Measurements from ENCODE around the gene NCKAP5.

The NCKAP5 gene

DNA sequence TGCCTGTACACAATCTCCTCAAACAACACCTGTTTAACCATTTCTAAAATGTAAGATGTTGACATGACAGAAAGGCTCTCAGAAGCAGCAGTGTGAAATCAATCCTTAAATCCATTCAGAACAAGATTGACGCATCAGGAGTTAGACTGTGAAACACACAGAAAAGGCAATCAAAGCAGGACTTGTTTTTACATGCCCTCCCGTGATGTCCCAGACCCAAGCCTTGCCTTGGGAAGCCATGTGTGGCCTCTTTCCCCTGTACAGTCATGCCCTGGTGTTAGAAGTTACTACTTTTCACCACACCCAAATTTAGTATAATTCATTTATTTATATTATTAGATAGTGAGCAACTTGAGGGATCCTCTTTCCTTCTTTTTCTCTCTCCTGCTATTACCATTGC, 115.7 kb downstream of the NCKAP5 start:
- DNase-seq = no peak

DNA sequence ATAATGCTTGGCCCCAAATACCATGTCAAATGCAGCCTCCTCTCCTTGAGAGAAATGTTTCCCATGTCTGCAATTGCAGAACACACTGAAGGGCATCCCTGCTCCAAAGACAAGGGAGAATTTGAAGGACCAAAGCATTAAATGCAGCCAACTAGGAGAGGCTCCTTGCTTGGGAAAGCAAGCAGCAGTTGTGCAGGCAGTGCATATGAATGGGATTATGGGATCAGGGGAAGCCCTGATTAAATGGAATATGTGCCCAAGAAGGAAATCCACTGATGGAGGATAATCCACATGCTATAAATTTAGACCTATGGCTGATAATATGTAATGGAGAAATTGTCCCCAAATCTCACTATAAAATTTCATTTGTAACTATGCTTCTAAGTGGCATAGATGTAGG, 116.1 kb downstream of the NCKAP5 start:
- DNase-seq = no peak

DNA sequence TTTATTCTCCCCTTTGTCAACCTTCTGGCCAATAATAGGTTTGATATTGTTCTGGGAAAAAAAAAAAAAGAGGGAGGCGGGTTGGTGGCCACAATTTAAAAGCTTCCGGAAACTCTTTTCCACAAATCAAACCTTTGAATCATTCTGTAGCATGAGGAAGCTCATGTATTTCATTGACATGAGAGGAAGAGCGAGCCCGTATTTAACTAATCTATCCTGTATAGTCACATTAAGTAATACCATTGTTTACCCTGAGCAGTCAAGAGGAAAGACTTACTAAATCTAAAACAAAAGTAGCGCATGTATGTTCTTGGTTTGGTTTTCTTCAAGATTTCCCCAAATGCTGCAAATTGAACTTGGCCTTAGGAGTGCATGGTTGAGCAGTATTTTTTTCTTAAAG, 120.1 kb downstream of the NCKAP5 start:
- no peak for DNase-seq

DNA sequence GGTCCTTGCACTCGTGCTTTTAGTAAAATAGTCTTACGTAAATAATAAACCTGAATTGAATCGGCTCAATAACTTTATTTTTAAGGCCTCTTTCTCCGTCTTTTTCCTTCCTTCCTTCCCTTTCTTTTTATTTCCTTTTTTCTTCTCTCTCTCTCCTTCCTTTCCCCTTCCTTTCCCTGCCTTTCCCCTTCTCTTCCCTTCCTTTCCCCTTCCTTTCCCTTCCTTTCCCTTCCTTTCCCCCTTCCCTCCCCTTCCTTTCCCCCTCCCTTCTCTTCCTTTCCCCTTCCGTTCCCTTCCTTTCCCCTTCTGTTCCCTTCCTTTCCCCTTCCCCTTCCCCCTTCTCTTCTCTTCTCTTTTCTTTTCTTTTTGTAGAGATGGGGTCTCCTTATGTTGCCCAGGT, 121.0 kb downstream of the NCKAP5 start:
- DNase-seq = no peak

DNA sequence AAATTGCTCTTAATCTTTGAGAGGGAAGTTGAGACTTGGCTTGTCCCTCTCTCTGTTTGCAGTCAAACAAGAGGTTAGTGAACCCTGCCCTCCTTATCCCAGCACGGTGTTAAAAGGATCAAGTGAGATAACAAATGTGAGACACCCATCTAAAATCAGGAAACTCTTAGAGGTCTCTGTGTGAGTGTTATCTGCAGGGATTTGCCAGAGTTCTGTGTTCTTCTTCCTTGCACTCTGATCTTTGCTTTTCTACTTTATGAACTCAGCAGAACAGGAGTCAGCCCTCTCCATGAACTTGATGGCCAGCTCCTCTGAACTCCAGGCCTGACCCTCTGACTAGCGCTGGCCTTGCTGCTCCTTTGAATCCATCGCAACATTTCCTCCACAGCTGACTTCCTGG, 123.8 kb downstream of the NCKAP5 start:
- DNase-seq = no peak

DNA sequence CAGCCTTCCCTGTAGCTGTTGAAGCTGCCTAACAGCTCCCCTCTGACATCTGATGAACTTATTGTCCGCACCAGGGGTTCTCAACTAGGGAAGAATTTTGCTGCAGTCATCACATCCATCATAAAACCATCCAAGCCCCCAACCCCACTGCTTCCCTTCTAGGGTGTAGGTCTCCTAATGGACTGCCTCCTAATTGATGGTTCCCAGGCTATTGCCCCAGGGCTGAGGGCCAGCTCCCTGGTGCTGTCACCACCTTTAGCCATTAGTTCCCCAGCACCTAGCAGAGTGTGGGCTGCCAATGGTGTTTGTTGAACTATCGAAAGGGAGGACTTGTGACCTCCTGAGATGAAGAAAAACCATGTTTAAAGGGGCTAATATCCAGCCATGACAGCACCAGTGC, 125.9 kb downstream of the NCKAP5 start:
- no peak for DNase-seq

DNA sequence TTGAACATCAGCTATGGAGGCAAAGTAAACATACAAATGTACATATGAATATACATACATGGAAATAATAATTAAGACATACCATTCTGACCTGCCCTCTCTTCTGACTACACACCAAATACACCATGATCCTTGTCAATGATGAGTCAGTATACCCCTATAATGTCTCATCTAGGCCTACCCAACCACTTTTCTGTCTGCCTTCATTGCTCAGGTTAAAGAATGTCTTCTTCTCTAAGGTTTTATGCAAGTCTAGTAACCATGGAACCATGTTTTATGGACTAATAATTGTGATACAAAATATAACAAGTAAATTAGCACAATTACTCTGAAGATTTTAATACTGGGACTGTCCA, 128.7 kb downstream of the NCKAP5 start:
- no peak for DNase-seq

DNA sequence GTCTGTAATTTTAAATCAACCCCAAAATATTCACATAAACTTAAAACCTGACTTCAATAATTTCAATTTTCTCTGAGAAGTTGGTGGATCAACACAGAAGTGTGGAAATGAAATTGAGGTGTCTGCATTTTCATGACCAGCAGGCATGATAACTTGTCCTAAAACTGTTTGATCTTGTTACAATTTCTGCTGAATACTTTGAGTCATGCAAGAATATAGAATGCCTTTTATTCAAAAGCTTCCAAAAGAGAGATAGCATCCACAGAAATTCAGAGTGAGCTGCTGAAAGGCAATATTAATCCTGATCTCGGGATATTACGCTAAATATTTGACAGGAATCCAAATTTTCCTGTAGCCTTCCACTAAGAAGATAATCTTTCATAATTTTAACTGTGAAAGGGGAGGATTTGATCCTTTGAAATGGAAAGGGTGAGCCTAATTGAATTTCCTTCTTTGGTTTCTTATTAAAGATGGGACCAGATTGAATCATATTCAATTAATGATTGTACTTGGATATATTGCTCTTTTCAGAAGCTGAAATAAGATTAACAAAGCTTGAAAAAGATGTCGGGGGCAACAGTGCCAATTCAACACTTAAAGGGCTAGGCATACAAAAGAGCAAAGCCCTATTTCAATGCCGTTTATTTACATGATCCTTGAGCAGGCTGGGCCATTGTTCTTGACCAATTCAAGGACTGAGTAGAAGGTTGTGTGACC, 129.3 kb downstream of the NCKAP5 start:
- DNase-seq = no peak

DNA sequence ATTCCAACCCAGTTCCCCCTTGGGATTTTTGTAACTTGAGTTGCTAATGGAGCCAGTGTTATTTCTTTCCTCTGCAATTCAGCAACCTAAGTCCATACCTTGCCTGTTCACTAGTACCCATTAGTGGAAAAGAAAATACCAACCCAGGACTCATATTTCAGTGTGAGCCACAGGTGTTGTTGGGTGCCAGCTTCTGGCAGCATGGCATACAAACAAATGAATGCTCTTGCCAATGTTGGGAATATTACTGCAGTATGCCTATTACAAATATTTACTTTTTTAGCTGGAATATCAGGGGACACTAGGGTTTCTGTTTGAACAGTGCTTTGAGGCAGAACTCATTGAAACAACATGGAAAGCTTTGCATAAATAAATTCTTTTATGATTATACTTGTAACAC, 130.2 kb downstream of the NCKAP5 start:
- no peak for DNase-seq

DNA sequence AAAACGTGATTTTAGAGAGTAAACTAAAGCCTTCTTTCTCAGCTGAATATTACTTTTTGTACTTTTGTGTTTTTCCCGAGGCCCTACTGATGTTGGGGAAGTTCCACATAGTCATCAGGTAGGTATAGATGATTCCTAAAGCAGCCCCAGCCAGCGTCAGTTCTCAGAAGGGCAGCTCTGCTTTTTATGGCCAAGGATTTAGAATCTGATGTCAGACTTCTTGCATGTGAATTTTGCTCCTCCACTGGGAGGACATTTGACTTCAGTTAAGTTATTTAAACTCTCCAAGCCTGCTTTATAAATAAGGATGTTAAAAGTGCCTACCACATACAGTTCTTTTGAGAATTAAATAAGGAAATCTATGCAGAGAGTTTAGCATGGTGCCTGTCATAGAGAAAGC, 130.8 kb downstream of the NCKAP5 start:
- DNase-seq = no peak

DNA sequence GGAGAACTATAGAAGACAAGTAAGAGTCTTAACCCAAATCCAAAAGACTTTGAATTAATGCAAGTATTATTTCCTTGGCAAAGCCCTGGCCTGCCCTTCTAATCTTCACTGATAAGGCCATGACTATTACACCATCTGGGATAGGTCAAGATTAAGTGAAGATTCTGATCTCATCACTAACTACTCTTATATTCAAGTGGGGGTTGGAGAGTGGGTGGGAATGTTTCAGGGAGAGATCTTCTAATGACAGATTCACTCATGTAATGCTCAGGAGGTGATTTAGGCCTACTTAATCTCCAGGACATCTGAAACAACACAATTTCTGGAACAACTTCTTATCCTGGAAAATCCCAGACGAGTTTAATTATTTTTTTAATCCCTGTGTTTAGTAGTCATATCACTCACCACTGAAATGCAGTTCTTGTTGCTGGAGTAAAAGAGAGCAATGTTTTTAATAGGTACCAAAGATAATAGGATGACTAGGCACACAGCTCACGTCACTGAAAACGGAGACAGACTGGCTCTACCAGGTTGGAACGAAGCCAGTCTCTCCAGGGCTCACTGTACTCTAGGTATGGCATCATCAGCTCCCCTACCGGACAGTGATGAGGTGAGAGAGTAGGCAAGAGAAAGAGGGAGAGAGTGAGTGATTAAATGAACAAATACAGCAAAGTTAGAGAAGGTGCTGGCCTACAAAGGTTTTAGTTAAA, 133.1 kb downstream of the NCKAP5 start:
- no peak for DNase-seq

DNA sequence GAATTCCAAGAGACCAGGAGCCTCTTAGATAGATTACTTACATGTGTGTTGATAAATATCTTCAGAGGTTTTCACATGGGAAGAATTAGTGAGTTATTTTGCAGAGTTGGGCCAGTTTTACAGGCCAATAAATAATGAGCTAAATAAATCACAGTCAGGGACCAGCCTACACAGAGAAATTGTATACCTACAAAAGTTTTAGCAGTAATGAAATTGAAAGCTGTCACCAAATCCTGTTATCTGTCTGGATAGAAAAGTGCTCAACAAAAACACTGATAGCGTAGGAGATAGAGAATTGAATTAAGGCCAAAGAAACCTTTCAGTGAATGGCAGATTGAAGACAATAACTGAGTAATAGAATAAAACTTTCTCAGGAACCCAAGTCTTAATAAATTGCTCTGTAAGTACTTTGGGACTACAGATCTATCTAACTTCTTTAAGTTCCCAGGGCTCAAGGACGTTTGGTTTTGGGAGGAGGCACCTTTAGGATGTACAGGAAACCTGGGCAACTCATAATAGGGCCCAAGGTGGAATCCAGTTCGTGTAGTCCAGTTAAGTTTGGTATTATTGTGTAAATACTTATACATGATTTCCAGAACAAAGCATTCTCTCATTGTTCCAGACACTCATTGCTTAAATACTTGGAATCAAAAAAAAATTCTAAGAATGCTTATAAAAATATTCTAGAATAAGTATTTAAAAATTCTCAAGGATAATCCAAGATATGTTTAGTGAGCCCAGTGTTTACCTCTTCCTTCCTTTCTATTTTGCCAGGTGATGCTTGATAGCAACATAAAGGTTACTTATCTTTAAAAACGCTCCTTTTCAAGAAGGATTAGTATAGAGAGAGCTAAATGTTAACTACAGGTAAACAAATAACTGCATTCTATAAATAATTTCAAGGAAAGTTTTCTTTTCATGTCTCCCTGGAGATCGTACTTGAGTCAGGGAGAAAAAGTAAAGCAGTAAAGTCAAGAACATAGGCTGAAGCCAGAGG, 134.5 kb downstream of the NCKAP5 start:
- no peak for DNase-seq

DNA sequence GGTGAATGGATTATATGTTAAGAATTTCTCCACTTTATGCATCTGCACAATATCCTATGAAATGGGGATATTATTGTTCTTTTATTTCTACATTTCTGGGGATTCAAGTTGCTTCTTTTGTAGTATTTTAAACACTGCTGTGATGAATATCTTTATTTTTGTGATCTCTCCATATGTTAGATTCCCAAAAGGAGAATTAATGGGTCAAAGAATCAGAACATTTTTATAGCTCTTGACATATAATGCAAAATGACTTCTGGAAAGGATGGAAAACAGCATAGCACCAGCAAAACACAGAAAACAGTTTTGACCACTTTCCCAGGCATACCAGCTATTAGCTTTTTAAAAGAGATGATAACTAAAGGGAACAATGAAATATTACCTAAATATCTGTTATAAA, 135.5 kb downstream of the NCKAP5 start:
- DNase-seq = no peak

DNA sequence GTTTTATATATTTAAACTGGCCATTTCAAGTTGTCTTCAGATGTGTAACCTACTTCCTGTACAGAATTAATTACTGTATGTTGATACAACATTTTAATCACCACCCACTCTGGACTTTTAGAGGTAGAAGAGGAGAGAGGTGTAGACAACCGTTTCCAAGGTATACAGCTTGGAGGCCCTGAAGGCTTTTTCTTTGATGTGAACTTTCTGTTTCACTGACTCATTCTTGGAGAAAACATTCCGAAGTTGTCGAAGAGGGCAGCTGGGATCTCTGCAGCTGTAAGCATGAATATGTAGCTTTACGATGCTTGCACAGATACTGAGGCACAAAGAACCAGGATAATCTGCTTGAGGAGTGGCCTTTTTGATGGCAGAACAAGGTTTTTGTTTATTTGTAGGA, 137.0 kb downstream of the NCKAP5 start:
- no peak for DNase-seq

DNA sequence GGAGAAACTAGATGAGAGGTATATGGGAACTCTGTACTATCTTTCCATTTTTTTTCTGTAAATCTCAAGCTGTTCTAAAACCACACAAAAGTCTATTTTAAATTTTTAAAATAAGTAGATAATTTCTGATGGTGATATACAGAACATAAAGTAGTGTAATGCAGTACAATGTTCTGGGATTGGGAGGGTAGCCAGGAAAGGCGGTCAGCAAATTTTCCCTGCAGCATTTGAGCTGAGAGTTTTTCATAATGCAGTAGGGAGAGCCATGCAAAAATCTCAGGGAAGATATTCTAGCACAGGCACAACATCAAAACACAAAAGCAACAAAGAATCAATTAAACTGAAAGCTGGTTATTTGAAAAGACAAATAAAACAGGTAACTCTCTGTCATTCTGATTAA, 141.5 kb downstream of the NCKAP5 start:
- no peak for DNase-seq

DNA sequence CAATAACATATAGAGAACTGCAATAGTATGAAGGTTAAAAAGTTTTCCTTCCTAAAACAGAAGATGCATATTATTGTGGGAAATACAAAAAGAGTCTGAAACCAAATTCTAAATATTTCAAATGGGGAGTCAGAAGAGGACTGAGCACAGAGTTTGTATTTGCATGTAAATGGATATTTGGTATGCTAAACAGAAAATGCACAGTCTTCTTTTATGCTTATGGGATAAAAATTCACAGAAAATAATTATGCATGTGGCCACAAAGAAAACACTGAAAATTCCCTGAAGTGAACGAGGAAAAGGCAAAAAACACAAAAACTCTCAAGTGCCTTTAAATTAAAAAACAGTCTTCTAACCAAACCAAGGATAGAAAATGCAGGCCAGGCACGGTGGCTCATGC, 142.7 kb downstream of the NCKAP5 start:
- DNase-seq = no peak

DNA sequence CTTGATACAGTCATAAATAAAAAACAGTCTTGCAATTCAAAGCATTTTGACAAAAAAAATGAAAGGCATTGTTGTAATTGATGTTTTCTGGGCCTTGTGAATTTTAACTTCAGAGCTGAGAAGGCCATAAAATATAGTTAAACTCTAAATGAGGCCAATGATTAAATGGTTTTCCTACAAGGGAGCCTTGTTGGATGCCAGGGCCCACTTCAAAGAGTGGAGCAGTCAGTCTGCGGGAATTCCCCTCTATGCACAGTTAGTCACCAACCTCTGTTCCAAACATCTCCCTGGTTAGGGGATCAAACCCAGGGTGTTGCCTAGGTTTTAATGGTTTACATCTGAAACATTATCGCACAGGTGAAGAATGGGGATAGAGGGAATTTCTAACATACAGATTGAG, 143.4 kb downstream of the NCKAP5 start:
- DNase-seq = no peak

DNA sequence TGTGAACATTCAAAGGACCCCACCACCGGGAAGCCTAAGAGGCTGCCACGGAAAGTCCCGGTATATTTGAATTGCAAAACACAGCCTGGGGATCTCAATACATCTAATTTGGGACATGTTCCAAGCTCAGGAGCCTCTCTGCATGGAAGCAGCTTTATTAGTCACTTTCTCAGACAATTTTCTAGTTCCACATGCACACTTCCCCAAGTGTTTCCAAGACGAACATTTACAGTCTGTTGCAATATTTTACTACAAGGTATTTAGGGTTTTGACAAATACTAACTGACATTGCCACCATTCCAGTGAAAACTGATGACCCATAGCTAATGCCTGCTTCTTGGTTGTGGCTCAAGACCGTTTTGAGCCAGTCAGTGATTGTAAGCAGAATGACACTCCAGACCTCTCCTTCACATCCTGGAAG, 145.3 kb downstream of the NCKAP5 start:
- DNase-seq = no peak

DNA sequence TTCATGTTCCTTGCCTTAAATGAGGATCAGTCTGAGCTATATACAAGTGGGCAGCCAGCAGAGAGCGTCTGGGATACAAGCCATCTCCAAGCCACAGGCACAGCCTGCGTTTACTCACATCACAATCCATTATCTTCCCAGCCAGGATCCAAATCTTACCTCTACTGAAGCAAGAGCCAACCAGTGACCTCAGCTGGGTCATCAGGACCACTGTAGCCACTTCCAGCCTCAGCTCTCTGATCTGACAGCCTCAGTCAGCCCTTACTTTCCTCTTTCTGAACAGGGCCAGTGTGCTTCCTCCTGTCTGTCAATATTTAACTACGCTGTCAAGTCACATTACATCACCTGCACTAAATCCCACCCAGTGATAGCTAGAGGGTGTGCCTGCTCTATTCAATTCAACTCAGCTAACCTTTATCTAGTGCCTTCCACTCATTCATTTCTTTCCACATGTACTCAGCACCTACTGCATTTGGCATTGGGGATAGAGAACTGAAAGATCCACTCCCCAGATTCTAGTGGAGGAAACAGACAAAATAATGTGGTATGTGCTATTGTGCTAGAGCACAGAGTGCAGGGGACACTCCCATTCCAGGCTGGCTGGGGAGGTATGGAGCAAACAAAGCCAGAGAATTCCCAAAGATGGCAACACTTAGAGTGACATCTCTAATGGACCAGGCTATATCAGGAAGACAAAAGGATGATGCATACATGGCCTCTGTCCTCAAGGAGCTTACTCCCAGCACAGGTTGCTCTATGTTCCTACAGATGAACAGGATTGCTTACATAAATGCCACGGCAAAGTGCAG, 146.5 kb downstream of the NCKAP5 start:
- DNase-seq = no peak

DNA sequence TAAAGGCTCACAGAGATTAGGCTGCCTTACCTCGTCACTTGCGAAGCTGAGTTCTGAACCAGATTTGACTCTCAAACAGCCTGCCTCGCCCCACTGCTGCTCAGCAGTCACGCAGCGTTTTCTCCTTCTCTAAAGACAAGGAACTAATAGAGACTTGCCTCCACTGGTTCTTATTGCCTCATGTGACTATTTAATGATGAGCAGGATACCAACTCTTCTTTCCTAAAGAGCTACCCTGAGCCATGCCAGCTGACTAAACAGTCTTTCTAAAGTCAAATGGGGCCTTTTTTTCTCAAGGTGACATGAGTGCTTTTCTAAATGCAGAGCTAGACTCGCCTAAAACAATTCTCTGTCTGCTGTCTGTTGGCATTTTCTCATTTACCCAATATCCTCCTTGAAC, 147.5 kb downstream of the NCKAP5 start:
- DNase-seq = no peak

DNA sequence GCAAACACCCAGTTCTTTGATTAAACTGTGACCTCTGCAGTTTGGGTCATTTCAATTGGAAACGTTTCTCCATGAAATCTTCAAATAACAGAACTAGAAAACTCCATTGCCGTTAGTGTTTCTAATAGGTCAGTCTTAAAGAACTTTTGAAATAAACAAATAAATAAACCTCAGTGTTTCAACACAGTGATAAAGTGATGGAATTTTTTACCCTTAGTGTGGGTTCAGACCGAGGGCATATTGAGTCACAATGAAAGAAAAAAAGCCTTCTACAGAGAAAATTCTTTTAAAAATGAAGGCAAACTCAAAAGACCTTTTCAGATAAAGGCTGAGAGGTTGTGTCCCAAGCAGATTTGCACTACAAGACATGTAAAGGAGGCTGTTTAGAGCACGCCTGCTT, 149.6 kb downstream of the NCKAP5 start:
- no peak for DNase-seq

DNA sequence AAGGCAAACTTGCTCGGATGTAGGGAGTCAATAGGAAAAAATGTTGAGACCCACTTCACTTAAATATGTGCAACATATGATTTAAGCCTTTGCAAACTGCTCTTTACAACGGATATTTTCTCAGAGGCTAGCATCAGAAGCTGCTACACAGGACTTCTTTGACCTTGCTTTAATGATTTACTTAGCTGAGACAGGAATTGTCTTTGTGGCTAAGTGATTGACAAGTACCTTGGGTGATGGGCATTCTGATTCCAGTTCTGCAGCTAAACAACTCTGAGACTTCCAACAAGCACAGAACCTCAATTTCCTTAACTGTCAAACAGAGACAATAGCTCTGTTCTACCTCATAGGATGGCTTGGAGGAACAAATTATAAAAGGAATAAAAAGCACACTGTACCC, 150.2 kb downstream of the NCKAP5 start:
- DNase-seq = no peak

DNA sequence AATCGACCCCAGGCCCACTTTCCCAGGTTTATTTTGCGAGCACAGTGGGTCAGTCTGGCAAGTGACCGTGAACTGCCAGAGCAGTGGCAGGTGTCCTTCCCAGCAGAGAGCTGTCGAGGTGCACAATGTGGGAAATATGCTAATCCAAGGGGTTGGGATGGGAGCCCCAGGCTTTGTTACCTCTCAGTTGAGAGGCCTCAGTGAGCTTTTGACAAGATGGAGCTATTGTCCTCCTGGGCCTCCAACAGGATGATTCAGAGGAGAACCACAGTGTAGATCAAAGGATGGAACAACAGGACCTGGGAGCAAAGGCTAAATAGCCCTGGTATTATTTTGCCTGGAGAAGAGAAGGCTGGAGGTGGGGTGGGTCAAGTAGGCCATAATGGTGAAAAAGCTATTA, 150.8 kb downstream of the NCKAP5 start:
- DNase-seq = no peak
